MCF 10A (cell line): ENCODE data around the gene ESCO1. TPM values are rescaled to one million over a fixed set of nuclear protein-coding genes. Genes with fewer than 3 reads are reported as not detected.

ENCODE experiments used
- BruUV-seq: library from RNA; stranded (reverse); fragments of 400-500 nt; replicated peaks from 2 replicates; lab custom pipeline; 2021; lab: Mats Ljungman, UMichigan
- CTCF ChIA-PET: fragments of 300-600 bp; sonication (Branson Sonifier 250); formaldehyde crosslinking; extraction: SDS; loops from one replicate; lab custom pipeline; 2021; ENCODE audit warnings: antibody characterized with exemption, inconsistent platforms; lab: Yijun Ruan, JAX
- POLR2A ChIA-PET: fragments of 300-600, 350-650 bp; sonication (Branson Sonifier 250); formaldehyde crosslinking; extraction: SDS; loops from one replicate; lab custom pipeline; 2020; ENCODE audit warnings: antibody characterized with exemption, inconsistent platforms; lab: Yijun Ruan, JAX
- DNase-seq: peaks from one replicate; pipeline ENCODE4 v3.0.0-alpha.2; 2018; ENCODE audit not compliant: unreplicated experiment
- H3K27ac Mint-ChIP-seq: one replicate; pipeline ENCODE4 v1.8.0; 2022; ENCODE audit warnings: mild to moderate bottlenecking, low read depth, mixed read lengths; ENCODE audit not compliant: unreplicated experiment
- H3K27me3 Mint-ChIP-seq: one replicate; pipeline ENCODE4 v1.8.0; 2022; ENCODE audit warnings: mixed read lengths; ENCODE audit not compliant: insufficient read depth, unreplicated experiment
- H3K36me3 Mint-ChIP-seq: one replicate; pipeline ENCODE4 v1.8.0; 2022; ENCODE audit warnings: mild to moderate bottlenecking, moderate library complexity, mixed read lengths; ENCODE audit not compliant: insufficient read depth, unreplicated experiment
- H3K4me1 Mint-ChIP-seq: one replicate; pipeline ENCODE4 v1.8.0; 2022; ENCODE audit warnings: mixed read lengths; ENCODE audit not compliant: insufficient read depth, unreplicated experiment
- H3K4me3 Mint-ChIP-seq: one replicate; pipeline ENCODE4 v1.8.0; 2022; ENCODE audit warnings: mild to moderate bottlenecking, moderate library complexity, mixed read lengths; ENCODE audit not compliant: unreplicated experiment
- H3K9me3 Mint-ChIP-seq: one replicate; pipeline ENCODE4 v1.8.0; 2022; ENCODE audit warnings: mixed read lengths; ENCODE audit not compliant: unreplicated experiment
- CTCF ChIP-seq: fragments of 200-600 bp; IDR thresholded peaks from one replicate; pipeline ENCODE4 v1.8.0; 2022; ENCODE audit warnings: antibody characterized with exemption, mild to moderate bottlenecking; ENCODE audit not compliant: unreplicated experiment
- intact Hi-C: fragments of 100-400 bp; cut with micrococcal nuclease; formaldehyde crosslinking; loops from 2 replicates; pipeline ENCODE4 v1.14.1; 2022
- total RNA-seq: library from RNA; stranded (reverse); gene quantifications from 2 replicates; pipeline ENCODE4 v1.2.3, GENCODE V29; 2022

Gene ESCO1
- total RNA-seq, 1 experiment from 2014 or later, result 19.2 TPM

GRCh38 chr18:21479721-21480120 is 120.8 kb downstream of the ESCO1 start:
- no peaks in the 10 kb centered on the region for H3K27me3 Mint-ChIP-seq
- TF ChIP-seq CTCF, result no peak

More at GRCh38 chr18:21479721-21480120, 120.8 kb downstream of the ESCO1 start:
- H3K4me3 Mint-ChIP-seq, result no peak overlapping the region
- peaks cover under 1% of the 10 kb centered on the region for H3K4me1 Mint-ChIP-seq
- CTCF ChIA-PET, result interaction anchor here (0.6 to 1.3 kb wide), 2 partner anchors 284 to 311 kb away, joined by 3 to 6 read pairs; no protein-coding TSS in a partner anchor
- no peak for DNase-seq
- no TSS peak for BruUV-seq
- H3K36me3 Mint-ChIP-seq, result no peaks in the 10 kb centered on the region
- POLR2A ChIA-PET, result interaction anchor here (0.7 kb wide), 1 partner anchor 413 kb away, joined by 3 read pairs; no protein-coding TSS in a partner anchor
- intact Hi-C loops, result loop anchor here (10.0 kb wide), 1 partner anchor 475 kb away; no protein-coding TSS in a partner anchor
- H3K9me3 Mint-ChIP-seq, result no peaks in the 10 kb centered on the region
- H3K27ac Mint-ChIP-seq, result no peak overlapping the region

Other genes starting within 250 kb of the ESCO1 start
- gene SNRPD1, start 11.6 kb upstream of the ESCO1 start, total RNA-seq, result 108 and 110 TPM in 2 replicates
- gene ABHD3, start 104.1 kb upstream of the ESCO1 start, total RNA-seq, result 2.9 and 5.5 TPM in 2 replicates
- gene MIB1, start 140.1 kb upstream of the ESCO1 start, total RNA-seq, result 40.5 and 49.5 TPM in 2 replicates